Tibial artery (tissue), 4 donors: Measurements from ENCODE around the gene AKAP13.

Source experiments
- DNase-seq, 2 donors: peaks; one replicate each; pipeline ENCODE4 v3.0.0-alpha.2; 2019
- H3K27ac ChIP-seq, 2 donors: fragments of 200-600 bp; sonication (generic) in 1 of 2; 1 replicate in 1 of 2; 2 replicates in 1 of 2; pipeline ENCODE4 v1.5.1; 2018 to 2019; ENCODE audit warnings: mild to moderate bottlenecking in 1 of 2
- H3K27me3 ChIP-seq, 2 donors: fragments of 200-600 bp; sonication (generic) in 1 of 2; one replicate each; pipeline versions ENCODE4 v1.5.1 to v1.6.0; 2016 to 2019
- H3K36me3 ChIP-seq, 3 donors: fragments of 200-600 bp; sonication (generic) in 2 of 3; one replicate each; pipeline ENCODE4 v1.5.1; 2016 to 2019; ENCODE audit warnings: mild to moderate bottlenecking in 2 of 3
- H3K4me1 ChIP-seq, 4 donors: fragments of 200-600 bp; sonication (generic) in 2 of 4; 1 replicate in 3 of 4; 2 replicates in 1 of 4; pipeline ENCODE4 v1.5.1; 2016 to 2019
- H3K4me3 ChIP-seq, 2 donors: fragments of 200-600 bp; sonication (generic) in 1 of 2; 1 replicate in 1 of 2; 2 replicates in 1 of 2; pipeline ENCODE4 v1.5.1; 2018 to 2019; ENCODE audit warnings: mild to moderate bottlenecking in 2 of 2
- H3K9me3 ChIP-seq, 3 donors: fragments of 200-600 bp; sonication (generic) in 1 of 3; one replicate each; pipeline ENCODE4 v1.5.1; 2016 to 2019
- CTCF ChIP-seq, 2 experiments: fragments of 200-600 bp in 1 of 2; fragments of 450-650 bp in 1 of 2; IDR thresholded peaks; one replicate each; pipeline ENCODE4 v1.5.1; 2017 to 2019; ENCODE audit warnings: antibody characterized with exemption in 2 of 2, mild to moderate bottlenecking in 1 of 2, moderate library complexity in 1 of 2
- intact Hi-C: fragments of 100-400 bp; cut with DNase I; formaldehyde crosslinking; loops from one replicate; pipeline ENCODE4 v1.15.0; 2023; ENCODE audit warnings: low total_unique reads

The AKAP13 gene

DNA sequence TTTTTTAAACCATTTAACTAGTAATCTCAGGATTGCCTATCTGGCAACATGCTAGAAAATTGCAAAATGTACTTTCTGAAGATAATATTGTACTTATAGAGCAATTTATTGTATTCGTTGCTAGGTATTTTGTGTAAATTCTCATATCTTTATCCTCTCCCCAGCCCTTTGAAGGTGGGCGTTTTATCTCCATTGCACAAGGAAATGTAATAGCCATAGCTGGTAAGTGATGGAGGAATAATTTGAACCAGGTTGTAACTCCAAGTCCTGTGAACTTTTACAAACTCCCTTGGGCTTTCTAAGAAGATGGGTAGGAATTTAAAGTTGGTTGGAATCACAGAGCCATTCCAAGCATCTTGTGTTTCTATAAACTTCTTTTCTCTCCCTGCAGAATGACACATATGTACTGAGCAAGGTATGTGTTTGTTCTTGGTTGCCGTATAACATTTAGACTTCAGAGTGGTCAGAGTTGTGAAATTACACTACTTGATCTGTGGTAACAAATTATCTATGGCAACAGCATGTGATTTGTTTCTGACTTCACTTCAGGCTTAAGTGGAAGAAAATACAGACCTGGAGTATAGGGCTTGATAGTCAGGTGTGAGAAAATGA is 170.9 kb downstream of the AKAP13 start:
- no peaks in the 10 kb centered on the region for H3K36me3 ChIP-seq
- TF ChIP-seq CTCF (IDR thresholded peaks at IDR 0.05): no peak
- H3K27me3 ChIP-seq: no peaks in the 10 kb centered on the region
- no peaks in the 10 kb centered on the region for H3K9me3 ChIP-seq
- DNase-seq: no peak
- H3K27ac ChIP-seq: no peak overlapping the region
- H3K4me3 ChIP-seq: no peak overlapping the region
- H3K4me1 ChIP-seq: peaks cover 0 to 13% (median 3%) of the 10 kb centered on the region in 4 donors
- intact Hi-C loops: no loop called here

DNA sequence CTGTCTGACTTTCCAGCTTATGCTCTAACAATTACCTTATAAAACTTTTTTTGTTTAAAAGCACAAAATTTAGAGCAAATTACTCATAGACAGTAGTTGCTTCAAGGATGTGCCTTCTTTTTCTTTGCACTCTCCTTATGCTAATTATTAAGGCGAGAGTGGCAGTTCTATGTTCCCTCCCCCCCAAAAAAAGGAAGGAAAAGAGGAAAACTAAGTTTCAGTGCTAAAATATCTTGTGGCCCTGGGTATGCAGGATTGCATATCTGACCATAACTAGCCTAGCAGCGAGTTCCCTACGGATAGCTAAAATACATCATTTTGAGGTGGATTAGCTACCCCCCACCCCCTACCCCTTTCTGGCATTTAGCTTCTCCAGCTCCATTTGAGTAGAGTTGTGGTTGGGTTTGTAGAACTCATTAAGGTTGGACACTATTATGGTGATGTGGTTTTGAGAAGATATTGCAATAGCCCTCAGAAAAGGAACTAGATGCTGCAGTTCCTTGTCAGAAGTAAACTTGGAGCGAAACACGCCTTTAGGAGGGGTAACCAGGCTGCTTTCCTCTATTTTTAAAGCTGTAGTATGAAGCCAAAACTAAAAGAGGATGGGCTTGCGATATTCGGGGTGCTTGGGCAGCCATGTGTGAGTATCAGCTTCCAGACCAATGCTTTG is 174.6 kb downstream of the AKAP13 start:
- no peaks in the 10 kb centered on the region for H3K9me3 ChIP-seq
- H3K27ac ChIP-seq: no peak overlapping the region
- H3K27me3 ChIP-seq: no peaks in the 10 kb centered on the region
- H3K4me3 ChIP-seq: no peak overlapping the region
- intact Hi-C loops: no loop called here
- H3K36me3 ChIP-seq: no peaks in the 10 kb centered on the region
- no peak for TF ChIP-seq CTCF (IDR thresholded peaks at IDR 0.05)
- DNase-seq: no peak
- H3K4me1 ChIP-seq: no peaks in the 10 kb centered on the region

GRCh38 chr15:85555875-85556617 is 175.6 kb downstream of the AKAP13 start:
- no peak for TF ChIP-seq CTCF (IDR thresholded peaks at IDR 0.05)
- Histone ChIP-seq H3K27me3 (no peaks in the 10 kb centered on the region), H3K9me3 (no peaks in the 10 kb centered on the region), H3K4me1 (no peaks in the 10 kb centered on the region), H3K4me3 (no peak overlapping the region), H3K36me3 (no peaks in the 10 kb centered on the region), H3K27ac (no peak overlapping the region)
- intact Hi-C loops: no loop called here
- DNase-seq: no peak

DNA sequence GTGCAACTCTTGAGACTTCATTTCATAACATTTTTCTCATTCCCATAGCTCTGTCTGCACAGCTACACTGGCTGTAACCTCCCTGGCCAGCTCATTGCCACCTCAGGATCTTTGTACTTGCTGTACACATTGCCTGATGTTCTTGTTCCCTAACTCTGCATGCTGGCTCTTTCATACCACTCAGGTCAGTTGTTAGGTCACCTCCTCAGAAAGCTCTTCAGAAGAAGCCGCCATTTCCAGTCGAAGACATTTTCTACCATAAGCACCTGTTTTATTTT is 176.2 kb downstream of the AKAP13 start:
- Histone ChIP-seq H3K36me3 (no peaks in the 10 kb centered on the region), H3K27ac (no peak overlapping the region), H3K27me3 (no peaks in the 10 kb centered on the region), H3K4me3 (no peak overlapping the region), H3K4me1 (no peaks in the 10 kb centered on the region), H3K9me3 (no peaks in the 10 kb centered on the region)
- TF ChIP-seq CTCF (IDR thresholded peaks at IDR 0.05): no peak
- no peak for DNase-seq
- intact Hi-C loops: no loop called here

DNA sequence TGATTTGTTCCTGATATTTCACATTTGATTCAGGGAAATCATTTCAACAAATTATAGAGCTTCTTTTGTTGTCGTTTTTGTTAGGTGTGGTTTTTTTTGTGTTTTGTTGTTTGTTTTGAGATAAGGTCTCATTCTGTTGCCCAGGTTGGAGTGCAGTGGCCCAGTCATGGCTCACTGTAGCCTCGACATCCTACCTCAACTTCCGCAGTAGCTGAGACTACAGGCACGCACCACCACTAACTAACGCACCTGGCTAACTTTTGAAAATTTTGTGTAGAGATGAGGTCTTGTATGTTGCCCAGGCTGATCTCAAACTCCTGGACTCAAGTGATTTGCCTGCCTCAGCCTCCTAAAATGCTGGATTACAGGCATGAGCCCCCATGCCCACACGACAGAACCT is 177.0 kb downstream of the AKAP13 start:
- Histone ChIP-seq H3K27me3 (no peaks in the 10 kb centered on the region), H3K27ac (no peak overlapping the region), H3K9me3 (no peaks in the 10 kb centered on the region), H3K4me3 (no peak overlapping the region), H3K36me3 (no peaks in the 10 kb centered on the region), H3K4me1 (no peaks in the 10 kb centered on the region)
- no peak for TF ChIP-seq CTCF (IDR thresholded peaks at IDR 0.05)
- no peak for DNase-seq
- intact Hi-C loops: no loop called here
